H9 (cell line): ENCODE results near the gene AKAP9. TPM values are rescaled to one million over a fixed set of nuclear protein-coding genes. Genes with fewer than 3 reads are reported as not detected.

ENCODE experiments used
- DNase-seq: peaks from one replicate; pipeline ENCODE4 v3.0.0-alpha.2; 2017
- H2AFZ ChIP-seq: one replicate; pipeline ENCODE4 v1.6.1; 2013; ENCODE audit warnings: mild to moderate bottlenecking, low read length, control low read depth, moderate library complexity
- H2AK5ac ChIP-seq: 2 replicates; pipeline ENCODE4 v1.6.1; 2013; ENCODE audit warnings: low read length, control low read depth, mixed read lengths; ENCODE audit not compliant: insufficient read length
- H2BK120ac ChIP-seq: one replicate; pipeline ENCODE4 v1.6.1; 2013; ENCODE audit warnings: low read depth, mild to moderate bottlenecking, low read length, control low read depth, inconsistent platforms; ENCODE audit not compliant: poor library complexity, severe bottlenecking
- H2BK12ac ChIP-seq: 2 replicates; pipeline ENCODE4 v1.6.1; 2013; ENCODE audit warnings: low read length, control low read depth, mixed read lengths, low read depth; ENCODE audit not compliant: insufficient read length
- H2BK15ac ChIP-seq: 2 replicates; pipeline ENCODE4 v1.6.1; 2013; ENCODE audit warnings: low read depth, low read length, control low read depth
- H2BK20ac ChIP-seq: one replicate; pipeline ENCODE4 v1.6.1; 2013; ENCODE audit warnings: low read depth, mild to moderate bottlenecking, low read length, control low read depth, inconsistent platforms; ENCODE audit not compliant: poor library complexity, severe bottlenecking
- H2BK5ac ChIP-seq: 2 replicates; pipeline ENCODE4 v1.6.1; 2013; ENCODE audit warnings: low read length, control low read depth, mixed read lengths; ENCODE audit not compliant: insufficient read length
- H3K14ac ChIP-seq: 2 replicates; pipeline ENCODE4 v1.6.1; 2013; ENCODE audit warnings: low read length, control low read depth; ENCODE audit not compliant: insufficient read depth
- H3K18ac ChIP-seq: 2 replicates; pipeline ENCODE4 v1.6.1; 2013; ENCODE audit warnings: low read depth, mild to moderate bottlenecking, mixed read lengths, low read length, control low read depth; ENCODE audit not compliant: insufficient read length
- H3K23ac ChIP-seq: 2 replicates; pipeline ENCODE4 v1.6.1; 2013; ENCODE audit warnings: low read length, control low read depth, mixed read lengths, low read depth; ENCODE audit not compliant: insufficient read length
- H3K23me2 ChIP-seq: 2 replicates; pipeline ENCODE4 v1.6.1; 2013; ENCODE audit warnings: low read depth, mild to moderate bottlenecking, mixed read lengths, low read length, control low read depth; ENCODE audit not compliant: insufficient read length, poor library complexity, severe bottlenecking
- H3K27ac ChIP-seq: 2 replicates; pipeline ENCODE4 v1.5.1; 2013; ENCODE audit warnings: low read length, control low read depth, mixed read lengths, low read depth; ENCODE audit not compliant: insufficient read length
- H3K27me3 ChIP-seq: 2 replicates; pipeline ENCODE4 v1.6.1; 2013; ENCODE audit warnings: low read length, control low read depth, inconsistent platforms; ENCODE audit not compliant: insufficient read depth
- H3K4ac ChIP-seq: 2 replicates; pipeline ENCODE4 v1.6.1; 2013; ENCODE audit warnings: low read depth, mild to moderate bottlenecking, control low read depth, inconsistent platforms, low read length, moderate library complexity
- H3K4me1 ChIP-seq: 2 replicates; pipeline ENCODE4 v1.6.1; 2013; ENCODE audit warnings: low read length, control low read depth, inconsistent platforms; ENCODE audit not compliant: insufficient read depth
- H3K4me2 ChIP-seq: 2 replicates; pipeline ENCODE4 v1.6.1; 2013; ENCODE audit warnings: low read length, control low read depth, mixed read lengths; ENCODE audit not compliant: insufficient read length, insufficient read depth
- H3K56ac ChIP-seq: 2 replicates; pipeline ENCODE4 v1.6.1; 2013; ENCODE audit warnings: low read depth, mild to moderate bottlenecking, mixed read lengths, low read length, control low read depth; ENCODE audit not compliant: insufficient read length
- H3K79me1 ChIP-seq: 2 replicates; pipeline ENCODE4 v1.6.1; 2013; ENCODE audit warnings: low read depth, mild to moderate bottlenecking, moderate library complexity, low read length, control low read depth, inconsistent platforms; ENCODE audit not compliant: insufficient read depth, poor library complexity, severe bottlenecking
- H3K79me2 ChIP-seq: 2 replicates; pipeline ENCODE4 v1.6.1; 2013; ENCODE audit warnings: low read length, control low read depth, inconsistent platforms; ENCODE audit not compliant: insufficient read depth
- H3K9ac ChIP-seq: 2 replicates; pipeline ENCODE4 v1.6.1; 2013; ENCODE audit warnings: low read length, control low read depth, mixed read lengths; ENCODE audit not compliant: insufficient read length; ENCODE audit errors: extremely low read depth
- H3K9me3 ChIP-seq: one replicate; pipeline ENCODE4 v1.6.1; 2013; ENCODE audit warnings: low read depth, low read length, inconsistent platforms; ENCODE audit not compliant: control insufficient read depth
- H3T11ph ChIP-seq: one replicate; pipeline ENCODE4 v1.6.1; 2013; ENCODE audit warnings: mild to moderate bottlenecking, low read length, control low read depth, inconsistent platforms
- H4K20me1 ChIP-seq: one replicate; pipeline ENCODE4 v1.6.1; 2013; ENCODE audit not compliant: control insufficient read depth, insufficient read length, insufficient read depth
- H4K5ac ChIP-seq: 2 replicates; pipeline ENCODE4 v1.6.1; 2013; ENCODE audit warnings: low read depth, mild to moderate bottlenecking, mixed read lengths, low read length, control low read depth; ENCODE audit not compliant: insufficient read length
- H4K8ac ChIP-seq: replicated peaks from 2 replicates; pipeline ENCODE4 v1.6.1; 2013; ENCODE audit warnings: low read length, control low read depth, mixed read lengths, low read depth; ENCODE audit not compliant: insufficient read length
- H4K91ac ChIP-seq: 2 replicates; pipeline ENCODE4 v1.6.1; 2013; ENCODE audit warnings: low read depth, mild to moderate bottlenecking, moderate library complexity, mixed read lengths, low read length, control low read depth; ENCODE audit not compliant: insufficient read length
- H3K27ac Mint-ChIP-seq, 3 experiments: 2 replicates in 2 of 3; 3 replicates in 1 of 3; pipeline ENCODE4 v1.8.0; 2020 to 2021; ENCODE audit warnings: mixed read lengths in 3 of 3, mild to moderate bottlenecking in 1 of 3, moderate library complexity in 1 of 3
- H3K27me3 Mint-ChIP-seq: 2 replicates; pipeline ENCODE4 v1.8.0; 2021; ENCODE audit warnings: low read depth, mild to moderate bottlenecking, moderate library complexity, mixed read lengths
- H3K36me3 Mint-ChIP-seq, 3 experiments: 2 replicates in 2 of 3; 3 replicates in 1 of 3; pipeline ENCODE4 v1.8.0; 2020 to 2021; ENCODE audit warnings: low read depth in 3 of 3, mixed read lengths in 3 of 3; ENCODE audit not compliant: insufficient read depth in 1 of 3
- H3K4me1 Mint-ChIP-seq, 2 experiments: 2 replicates each; pipeline ENCODE4 v1.8.0; 2020; ENCODE audit warnings: mixed read lengths in 2 of 2
- H3K4me3 Mint-ChIP-seq, 2 experiments: 2 replicates in 1 of 2; 3 replicates in 1 of 2; pipeline ENCODE4 v1.8.0; 2020 to 2021; ENCODE audit warnings: mild to moderate bottlenecking in 2 of 2, mixed read lengths in 2 of 2, moderate library complexity in 1 of 2
- H3K9me3 Mint-ChIP-seq, 2 experiments: 2 replicates in 1 of 2; 3 replicates in 1 of 2; pipeline ENCODE4 v1.8.0; 2020; ENCODE audit warnings: mild to moderate bottlenecking in 2 of 2, mixed read lengths in 2 of 2, moderate library complexity in 1 of 2
- CTCF ChIP-seq: fragments of 200-600 bp; sonication (generic); conservative IDR thresholded peaks from 3 replicates; pipeline ENCODE4 v1.8.0; 2021; ENCODE audit warnings: antibody characterized with exemption, mild to moderate bottlenecking
- WGBS: extraction: QIAGEN DNeasy Blood & Tissue Kit; methylation state at CpG from one replicate; pipeline ENCODE4 v1.1.7; 2013; ENCODE audit warnings: missing lambda C conversion rate, low lambda C conversion rate, mixed read lengths; ENCODE audit not compliant: insufficient read length; ENCODE audit errors: extremely low coverage; 5-methylcytosine and 5-hydroxymethylcytosine counted together
- total RNA-seq: library from RNA; stranded (reverse); gene quantifications from 2 replicates; pipeline ENCODE4 v1.2.1, GENCODE V29; 2021

Gene AKAP9
- total RNA-seq, 1 experiment from 2014 or later, result 22.4 TPM

DNA sequence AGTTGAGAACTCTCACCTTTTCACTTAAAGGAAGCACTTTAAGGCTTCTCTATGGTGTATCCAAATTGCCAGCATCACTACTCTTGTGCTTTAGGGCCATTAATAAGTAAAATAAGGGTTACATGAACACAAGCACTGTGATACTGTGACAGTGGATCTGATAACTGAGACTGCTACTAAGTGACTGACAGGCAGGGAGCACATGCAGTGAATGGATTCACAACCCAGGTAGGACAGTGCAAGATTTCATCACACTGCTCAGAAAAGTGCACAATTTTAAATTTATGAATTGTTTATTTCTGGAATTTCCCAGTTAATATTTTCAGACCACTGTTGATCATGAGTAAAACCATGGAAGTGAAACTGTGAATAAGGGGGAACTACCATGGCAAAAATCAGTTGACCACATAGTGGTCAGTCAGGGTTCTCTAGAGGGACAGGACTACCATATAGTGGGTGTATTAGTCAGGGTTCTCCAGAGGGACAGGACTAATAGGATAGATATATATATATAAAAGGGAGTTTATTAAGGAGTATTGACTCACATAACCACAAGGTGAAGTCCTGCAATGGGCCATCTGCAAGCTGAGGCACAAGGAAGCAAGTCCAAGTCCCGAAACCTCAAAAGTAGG lies 214.6 kb downstream of the AKAP9 start:
- no peak overlapping the region for H3K9ac ChIP-seq
- no peak overlapping the region for H2BK5ac ChIP-seq
- H3K18ac ChIP-seq, result no peak overlapping the region
- Mint-ChIP-seq H3K4me1 (no peaks in the 10 kb centered on the region), H3K27ac (no peak overlapping the region), H3K27me3 (no peaks in the 10 kb centered on the region), H3K36me3 (no peaks in the 10 kb centered on the region), H3K4me3 (no peak overlapping the region), H3K9me3 (no peaks in the 10 kb centered on the region)
- no peaks in the 10 kb centered on the region for H3K4me1 ChIP-seq
- no peak overlapping the region for H4K8ac ChIP-seq
- DNase-seq, result no peak
- no peak overlapping the region for H2BK15ac ChIP-seq
- no peak overlapping the region for H2AK5ac ChIP-seq
- H3K14ac ChIP-seq, result no peak overlapping the region
- no peaks in the 10 kb centered on the region for H3K23me2 ChIP-seq
- no peak for TF ChIP-seq CTCF
- no peak overlapping the region for H3K27ac ChIP-seq
- no peaks in the 10 kb centered on the region for H3K27me3 ChIP-seq
- H4K5ac ChIP-seq, result no peak overlapping the region
- H3K9me3 ChIP-seq, result no peaks in the 10 kb centered on the region
- no peak overlapping the region for H3K56ac ChIP-seq
- H3K23ac ChIP-seq, result no peak overlapping the region
- no CpG with 5 or more reads among the region's 1 CpG for WGBS
- H3T11ph ChIP-seq, result no peak overlapping the region
- H4K20me1 ChIP-seq, result no peaks in the 10 kb centered on the region
- no peak overlapping the region for H2BK20ac ChIP-seq
- H3K4me2 ChIP-seq, result no peak overlapping the region
- no peak overlapping the region for H2AFZ ChIP-seq
- H3K4ac ChIP-seq, result no peak overlapping the region
- H3K79me1 ChIP-seq, result no peaks in the 10 kb centered on the region
- H2BK120ac ChIP-seq, result no peak overlapping the region
- no peak overlapping the region for H2BK12ac ChIP-seq
- H4K91ac ChIP-seq, result no peak overlapping the region
- H3K79me2 ChIP-seq, result no peaks in the 10 kb centered on the region
